H9 (cell line): Measurements from ENCODE around the gene MTA3. TPM values are rescaled to one million over a fixed set of nuclear protein-coding genes. Genes with fewer than 3 reads are reported as not detected.

Experiments used
- DNase-seq: peaks from one replicate; pipeline ENCODE4 v3.0.0-alpha.2; 2017
- H2AFZ ChIP-seq: one replicate; pipeline ENCODE4 v1.6.1; 2013; ENCODE audit warnings: mild to moderate bottlenecking, low read length, control low read depth, moderate library complexity
- H2AK5ac ChIP-seq: 2 replicates; pipeline ENCODE4 v1.6.1; 2013; ENCODE audit warnings: low read length, control low read depth, mixed read lengths; ENCODE audit not compliant: insufficient read length
- H2BK120ac ChIP-seq: one replicate; pipeline ENCODE4 v1.6.1; 2013; ENCODE audit warnings: low read depth, mild to moderate bottlenecking, low read length, control low read depth, inconsistent platforms; ENCODE audit not compliant: poor library complexity, severe bottlenecking
- H2BK12ac ChIP-seq: 2 replicates; pipeline ENCODE4 v1.6.1; 2013; ENCODE audit warnings: low read length, control low read depth, mixed read lengths, low read depth; ENCODE audit not compliant: insufficient read length
- H2BK15ac ChIP-seq: 2 replicates; pipeline ENCODE4 v1.6.1; 2013; ENCODE audit warnings: low read depth, low read length, control low read depth
- H2BK20ac ChIP-seq: one replicate; pipeline ENCODE4 v1.6.1; 2013; ENCODE audit warnings: low read depth, mild to moderate bottlenecking, low read length, control low read depth, inconsistent platforms; ENCODE audit not compliant: poor library complexity, severe bottlenecking
- H2BK5ac ChIP-seq: 2 replicates; pipeline ENCODE4 v1.6.1; 2013; ENCODE audit warnings: low read length, control low read depth, mixed read lengths; ENCODE audit not compliant: insufficient read length
- H3K14ac ChIP-seq: 2 replicates; pipeline ENCODE4 v1.6.1; 2013; ENCODE audit warnings: low read length, control low read depth; ENCODE audit not compliant: insufficient read depth
- H3K18ac ChIP-seq: 2 replicates; pipeline ENCODE4 v1.6.1; 2013; ENCODE audit warnings: low read depth, mild to moderate bottlenecking, mixed read lengths, low read length, control low read depth; ENCODE audit not compliant: insufficient read length
- H3K23ac ChIP-seq: 2 replicates; pipeline ENCODE4 v1.6.1; 2013; ENCODE audit warnings: low read length, control low read depth, mixed read lengths, low read depth; ENCODE audit not compliant: insufficient read length
- H3K23me2 ChIP-seq: 2 replicates; pipeline ENCODE4 v1.6.1; 2013; ENCODE audit warnings: low read depth, mild to moderate bottlenecking, mixed read lengths, low read length, control low read depth; ENCODE audit not compliant: insufficient read length, poor library complexity, severe bottlenecking
- H3K27ac ChIP-seq: 2 replicates; pipeline ENCODE4 v1.5.1; 2013; ENCODE audit warnings: low read length, control low read depth, mixed read lengths, low read depth; ENCODE audit not compliant: insufficient read length
- H3K27me3 ChIP-seq: 2 replicates; pipeline ENCODE4 v1.6.1; 2013; ENCODE audit warnings: low read length, control low read depth, inconsistent platforms; ENCODE audit not compliant: insufficient read depth
- H3K4ac ChIP-seq: 2 replicates; pipeline ENCODE4 v1.6.1; 2013; ENCODE audit warnings: low read depth, mild to moderate bottlenecking, control low read depth, inconsistent platforms, low read length, moderate library complexity
- H3K4me1 ChIP-seq: 2 replicates; pipeline ENCODE4 v1.6.1; 2013; ENCODE audit warnings: low read length, control low read depth, inconsistent platforms; ENCODE audit not compliant: insufficient read depth
- H3K4me2 ChIP-seq: 2 replicates; pipeline ENCODE4 v1.6.1; 2013; ENCODE audit warnings: low read length, control low read depth, mixed read lengths; ENCODE audit not compliant: insufficient read length, insufficient read depth
- H3K56ac ChIP-seq: 2 replicates; pipeline ENCODE4 v1.6.1; 2013; ENCODE audit warnings: low read depth, mild to moderate bottlenecking, mixed read lengths, low read length, control low read depth; ENCODE audit not compliant: insufficient read length
- H3K79me1 ChIP-seq: 2 replicates; pipeline ENCODE4 v1.6.1; 2013; ENCODE audit warnings: low read depth, mild to moderate bottlenecking, moderate library complexity, low read length, control low read depth, inconsistent platforms; ENCODE audit not compliant: insufficient read depth, poor library complexity, severe bottlenecking
- H3K79me2 ChIP-seq: 2 replicates; pipeline ENCODE4 v1.6.1; 2013; ENCODE audit warnings: low read length, control low read depth, inconsistent platforms; ENCODE audit not compliant: insufficient read depth
- H3K9ac ChIP-seq: 2 replicates; pipeline ENCODE4 v1.6.1; 2013; ENCODE audit warnings: low read length, control low read depth, mixed read lengths; ENCODE audit not compliant: insufficient read length; ENCODE audit errors: extremely low read depth
- H3K9me3 ChIP-seq: one replicate; pipeline ENCODE4 v1.6.1; 2013; ENCODE audit warnings: low read depth, low read length, inconsistent platforms; ENCODE audit not compliant: control insufficient read depth
- H3T11ph ChIP-seq: one replicate; pipeline ENCODE4 v1.6.1; 2013; ENCODE audit warnings: mild to moderate bottlenecking, low read length, control low read depth, inconsistent platforms
- H4K20me1 ChIP-seq: one replicate; pipeline ENCODE4 v1.6.1; 2013; ENCODE audit not compliant: control insufficient read depth, insufficient read length, insufficient read depth
- H4K5ac ChIP-seq: 2 replicates; pipeline ENCODE4 v1.6.1; 2013; ENCODE audit warnings: low read depth, mild to moderate bottlenecking, mixed read lengths, low read length, control low read depth; ENCODE audit not compliant: insufficient read length
- H4K8ac ChIP-seq: replicated peaks from 2 replicates; pipeline ENCODE4 v1.6.1; 2013; ENCODE audit warnings: low read length, control low read depth, mixed read lengths, low read depth; ENCODE audit not compliant: insufficient read length
- H4K91ac ChIP-seq: 2 replicates; pipeline ENCODE4 v1.6.1; 2013; ENCODE audit warnings: low read depth, mild to moderate bottlenecking, moderate library complexity, mixed read lengths, low read length, control low read depth; ENCODE audit not compliant: insufficient read length
- H3K27ac Mint-ChIP-seq, 3 experiments: 2 replicates in 2 of 3; 3 replicates in 1 of 3; pipeline ENCODE4 v1.8.0; 2020 to 2021; ENCODE audit warnings: mixed read lengths in 3 of 3, mild to moderate bottlenecking in 1 of 3, moderate library complexity in 1 of 3
- H3K27me3 Mint-ChIP-seq: 2 replicates; pipeline ENCODE4 v1.8.0; 2021; ENCODE audit warnings: low read depth, mild to moderate bottlenecking, moderate library complexity, mixed read lengths
- H3K36me3 Mint-ChIP-seq, 3 experiments: 2 replicates in 2 of 3; 3 replicates in 1 of 3; pipeline ENCODE4 v1.8.0; 2020 to 2021; ENCODE audit warnings: low read depth in 3 of 3, mixed read lengths in 3 of 3; ENCODE audit not compliant: insufficient read depth in 1 of 3
- H3K4me1 Mint-ChIP-seq, 2 experiments: 2 replicates each; pipeline ENCODE4 v1.8.0; 2020; ENCODE audit warnings: mixed read lengths in 2 of 2
- H3K4me3 Mint-ChIP-seq, 2 experiments: 2 replicates in 1 of 2; 3 replicates in 1 of 2; pipeline ENCODE4 v1.8.0; 2020 to 2021; ENCODE audit warnings: mild to moderate bottlenecking in 2 of 2, mixed read lengths in 2 of 2, moderate library complexity in 1 of 2
- H3K9me3 Mint-ChIP-seq, 2 experiments: 2 replicates in 1 of 2; 3 replicates in 1 of 2; pipeline ENCODE4 v1.8.0; 2020; ENCODE audit warnings: mild to moderate bottlenecking in 2 of 2, mixed read lengths in 2 of 2, moderate library complexity in 1 of 2
- CTCF ChIP-seq: fragments of 200-600 bp; sonication (generic); conservative IDR thresholded peaks from 3 replicates; pipeline ENCODE4 v1.8.0; 2021; ENCODE audit warnings: antibody characterized with exemption, mild to moderate bottlenecking
- WGBS: extraction: QIAGEN DNeasy Blood & Tissue Kit; methylation state at CpG from one replicate; pipeline ENCODE4 v1.1.7; 2013; ENCODE audit warnings: missing lambda C conversion rate, low lambda C conversion rate, mixed read lengths; ENCODE audit not compliant: insufficient read length; ENCODE audit errors: extremely low coverage; 5-methylcytosine and 5-hydroxymethylcytosine counted together
- total RNA-seq: library from RNA; stranded (reverse); gene quantifications from 2 replicates; pipeline ENCODE4 v1.2.1, GENCODE V29; 2021

The MTA3 gene
- total RNA-seq, 1 experiment from 2014 or later: 253 TPM

GRCh38 chr2:42771546-42772153 lies 203.2 kb downstream of the MTA3 start:
- H3K4ac ChIP-seq: no peak overlapping the region
- no peak overlapping the region for H2BK15ac ChIP-seq
- peaks cover 25 to 41% of the 10 kb centered on the region in 2 experiments for H3K4me1 Mint-ChIP-seq
- no peak overlapping the region for H4K91ac ChIP-seq
- H2BK12ac ChIP-seq: no peak overlapping the region
- H3K4me2 ChIP-seq: no peak overlapping the region
- H3K23ac ChIP-seq: no peak overlapping the region
- H3K27me3 Mint-ChIP-seq: no peaks in the 10 kb centered on the region
- H3K14ac ChIP-seq: no peak overlapping the region
- DNase-seq: no peak
- no peak overlapping the region for H3K27ac ChIP-seq
- H3K4me3 Mint-ChIP-seq: no peak overlapping the region
- no peak overlapping the region for H3T11ph ChIP-seq
- no peak overlapping the region for H3K9ac ChIP-seq
- H3K9me3 Mint-ChIP-seq: peaks cover 4 to 9% of the 10 kb centered on the region in 2 experiments; a peak in 3 of 5 replicates
- no peak overlapping the region for H4K5ac ChIP-seq
- WGBS: no CpG with 5 or more reads among the region's 5 CpGs
- H2BK120ac ChIP-seq: no peak overlapping the region
- H3K79me2 ChIP-seq: no peaks in the 10 kb centered on the region
- H3K9me3 ChIP-seq: no peaks in the 10 kb centered on the region
- no peaks in the 10 kb centered on the region for H3K27me3 ChIP-seq
- H2BK20ac ChIP-seq: no peak overlapping the region
- no peak overlapping the region for H4K8ac ChIP-seq
- H3K56ac ChIP-seq: no peak overlapping the region
- no peak overlapping the region for H3K18ac ChIP-seq
- H3K23me2 ChIP-seq: no peaks in the 10 kb centered on the region
- no peak overlapping the region for H2AFZ ChIP-seq
- H3K4me1 ChIP-seq: peaks cover 7% of the 10 kb centered on the region; the same call in 1 of the 2 replicates
- H2AK5ac ChIP-seq: no peak overlapping the region
- H3K36me3 Mint-ChIP-seq: peaks cover 7 to 9% (median 7%) of the 10 kb centered on the region in 3 experiments; a peak in 6 of 7 replicates
- H2BK5ac ChIP-seq: no peak overlapping the region
- no peak overlapping the region for H3K27ac Mint-ChIP-seq
- no peaks in the 10 kb centered on the region for H4K20me1 ChIP-seq
- no peak for TF ChIP-seq CTCF
- no peaks in the 10 kb centered on the region for H3K79me1 ChIP-seq
